Measurements from ENCODE around the gene PITPNC1. TPM values are rescaled to one million over a fixed set of nuclear protein-coding genes. Genes with fewer than 3 reads are reported as not detected.
"Not testable (repeated sequence)": the region's sequence is repeated elsewhere in the genome, so short reads cannot be mapped to it uniquely, and the experiment has no call there.

PITPNC1 gene
- total and polyA plus RNA-seq, 4 experiments from 2014 or later = 68.4 to 124 (median 89.9) TPM

GRCh38 chr17:67727152-67728039 is 350.3 kb downstream of the PITPNC1 start:
- Mint-ChIP-seq H3K4me1 (peaks cover 17 to 37% (median 28%) of the 10 kb centered on the region in 4 donors), H3K27ac (peak overlapping the region; percentile 40 to 84 (median 58)), H3K36me3 (peaks cover 62 to 64% of the 10 kb centered on the region in 2 donors), H3K4me3 (peak overlapping the region in 2 of 8 donors; percentile 1 to 31)
- H3K9me3 ChIP-seq (ENCODE audit: control insufficient read depth in 1 of 2, low read length in 2 of 2); POLR2A ChIA-PET (ENCODE audit: partially characterized antibody); intact Hi-C loops (cut with micrococcal nuclease); H3K27ac ChIP-seq (ENCODE audit: low read depth, low read length); H3K4me3 ChIP-seq (ENCODE audit: low read length in 2 of 2); DNase-seq; H3K9me3 Mint-ChIP-seq; H3K27me3 ChIP-seq (ENCODE audit: insufficient read depth, low read length); H3K27me3 Mint-ChIP-seq: not testable (repeated sequence)
- CTCF ChIA-PET (ENCODE audit: partially characterized antibody) = interaction anchor here (0.6 to 1.0 kb wide), 3 partner anchors 9 to 188 kb away, joined by 3 to 4 read pairs (median 3); partner anchors contain the start of gene NOL11
- H3K4me1 ChIP-seq (ENCODE audit: insufficient read depth, low read length) = peaks cover 28% of the 10 kb centered on the region
- peaks cover 59% of the 10 kb centered on the region for H3K36me3 ChIP-seq (ENCODE audit: insufficient read depth, low read length)

GRCh38 chr17:67729903-67730302 is 352.8 kb downstream of the PITPNC1 start:
- H3K4me1 ChIP-seq (ENCODE audit: insufficient read depth, low read length) = peaks cover 35% of the 10 kb centered on the region
- no peak for DNase-seq
- Mint-ChIP-seq H3K4me3 (no peak overlapping the region), H3K4me1 (peaks cover 32 to 55% (median 43%) of the 10 kb centered on the region in 4 donors), H3K27me3 (no peaks in the 10 kb centered on the region), H3K9me3 (peaks cover 0 to 3% (median 0%) of the 10 kb centered on the region in 8 donors), H3K36me3 (peaks cover 67 to 72% of the 10 kb centered on the region in 2 donors), H3K27ac (no peak overlapping the region)
- no peaks in the 10 kb centered on the region for H3K9me3 ChIP-seq (ENCODE audit: control insufficient read depth in 1 of 2, low read length in 2 of 2)
- ChIA-PET POLR2A (ENCODE audit: partially characterized antibody) (no interaction called here), CTCF (ENCODE audit: partially characterized antibody) (interaction anchor here (1.2 kb wide), 1 partner anchor 13 kb away, joined by 3 read pairs; no protein-coding TSS in a partner anchor)
- H3K27ac ChIP-seq (ENCODE audit: low read depth, low read length) = no peak overlapping the region
- intact Hi-C loops (cut with micrococcal nuclease) = no loop called here
- peaks cover 47% of the 10 kb centered on the region for H3K36me3 ChIP-seq (ENCODE audit: insufficient read depth, low read length)
- H3K4me3 ChIP-seq (ENCODE audit: low read length in 2 of 2) = no peak overlapping the region
- H3K27me3 ChIP-seq (ENCODE audit: insufficient read depth, low read length) = no peaks in the 10 kb centered on the region

GRCh38 chr17:67730731-67731130 is 353.6 kb downstream of the PITPNC1 start:
- Histone ChIP-seq H3K9me3 (ENCODE audit: control insufficient read depth in 1 of 2, low read length in 2 of 2) (no peaks in the 10 kb centered on the region), H3K4me3 (ENCODE audit: low read length in 2 of 2) (no peak overlapping the region), H3K4me1 (ENCODE audit: insufficient read depth, low read length) (peaks cover 27% of the 10 kb centered on the region), H3K27ac (ENCODE audit: low read depth, low read length) (no peak overlapping the region), H3K27me3 (ENCODE audit: insufficient read depth, low read length) (no peaks in the 10 kb centered on the region), H3K36me3 (ENCODE audit: insufficient read depth, low read length) (peaks cover 46% of the 10 kb centered on the region)
- intact Hi-C loops (cut with micrococcal nuclease) = no loop called here
- H3K27ac Mint-ChIP-seq = no peak overlapping the region
- H3K9me3 Mint-ChIP-seq = peaks cover 0 to 3% (median 0%) of the 10 kb centered on the region in 8 donors
- POLR2A ChIA-PET (ENCODE audit: partially characterized antibody) = no interaction called here
- H3K4me3 Mint-ChIP-seq = no peak overlapping the region
- H3K27me3 Mint-ChIP-seq = no peaks in the 10 kb centered on the region
- DNase-seq = no peak
- H3K36me3 Mint-ChIP-seq = peaks cover 60 to 67% of the 10 kb centered on the region in 2 donors
- CTCF ChIA-PET (ENCODE audit: partially characterized antibody) = no interaction called here
- H3K4me1 Mint-ChIP-seq = peaks cover 25 to 47% (median 36%) of the 10 kb centered on the region in 4 donors

- Mint-ChIP-seq H3K36me3 (peaks cover 64 to 76% of the 10 kb centered on the region in 2 donors), H3K4me1 (peaks cover 20 to 30% (median 23%) of the 10 kb centered on the region in 4 donors), H3K27ac (peak overlapping the region; percentile 0 to 75 (median 25)), H3K4me3 (no peak overlapping the region), H3K9me3 (peaks cover 0 to 3% (median 0%) of the 10 kb centered on the region in 8 donors), H3K27me3 (no peaks in the 10 kb centered on the region)
- peaks cover 15% of the 10 kb centered on the region for H3K4me1 ChIP-seq (ENCODE audit: insufficient read depth, low read length)
- POLR2A ChIA-PET (ENCODE audit: partially characterized antibody) = no interaction called here
- no peaks in the 10 kb centered on the region for H3K27me3 ChIP-seq (ENCODE audit: insufficient read depth, low read length)
- no peaks in the 10 kb centered on the region for H3K9me3 ChIP-seq (ENCODE audit: control insufficient read depth in 1 of 2, low read length in 2 of 2)
- CTCF ChIA-PET (ENCODE audit: partially characterized antibody) = interaction anchor here (0.6 kb wide), 1 partner anchor 378 kb away, joined by 3 read pairs; no protein-coding TSS in a partner anchor
- H3K4me3 ChIP-seq (ENCODE audit: low read length in 2 of 2) = no peak overlapping the region
- intact Hi-C loops (cut with micrococcal nuclease) = no loop called here
- no peak for DNase-seq
- H3K27ac ChIP-seq (ENCODE audit: low read depth, low read length) = no peak overlapping the region
- peaks cover 53% of the 10 kb centered on the region for H3K36me3 ChIP-seq (ENCODE audit: insufficient read depth, low read length)
These were observed 356.4 kb downstream of the PITPNC1 start for GRCh38 chr17:67733449-67733848.

- H3K9me3 Mint-ChIP-seq = no peaks in the 10 kb centered on the region
- H3K4me3 ChIP-seq (ENCODE audit: low read length in 2 of 2) = no peak overlapping the region
- no peaks in the 10 kb centered on the region for H3K27me3 Mint-ChIP-seq
- H3K36me3 Mint-ChIP-seq = peaks cover 36 to 74% of the 10 kb centered on the region in 2 donors
- H3K27me3 ChIP-seq (ENCODE audit: insufficient read depth, low read length) = no peaks in the 10 kb centered on the region
- intact Hi-C loops (cut with micrococcal nuclease) = no loop called here
- no peak for DNase-seq
- POLR2A ChIA-PET (ENCODE audit: partially characterized antibody) = interaction anchor here (0.6 kb wide), 1 partner anchor 30 kb away, joined by 3 read pairs; no protein-coding TSS in a partner anchor
- no peak overlapping the region for H3K27ac Mint-ChIP-seq
- H3K36me3 ChIP-seq (ENCODE audit: insufficient read depth, low read length) = peaks cover 60% of the 10 kb centered on the region
- CTCF ChIA-PET (ENCODE audit: partially characterized antibody) = interaction anchor here (1.4 kb wide), 1 partner anchor 8 kb away, joined by 3 read pairs; no protein-coding TSS in a partner anchor
- H3K27ac ChIP-seq (ENCODE audit: low read depth, low read length) = no peak overlapping the region
- H3K4me1 ChIP-seq (ENCODE audit: insufficient read depth, low read length) = peaks cover 15% of the 10 kb centered on the region
- H3K9me3 ChIP-seq (ENCODE audit: control insufficient read depth in 1 of 2, low read length in 2 of 2) = no peaks in the 10 kb centered on the region
- H3K4me3 Mint-ChIP-seq = no peak overlapping the region
- H3K4me1 Mint-ChIP-seq = peaks cover 16 to 22% (median 19%) of the 10 kb centered on the region in 4 donors
These were observed 360.1 kb downstream of the PITPNC1 start for GRCh38 chr17:67737145-67737544.

- H3K36me3 Mint-ChIP-seq = peaks cover 35 to 73% of the 10 kb centered on the region in 2 donors
- POLR2A ChIA-PET (ENCODE audit: partially characterized antibody) = no interaction called here
- no peaks in the 10 kb centered on the region for H3K27me3 Mint-ChIP-seq
These were observed 364.9 kb downstream of the PITPNC1 start for GRCh38 chr17:67742025-67742424.

More at GRCh38 chr17:67742025-67742424, 364.9 kb downstream of the PITPNC1 start:
- Mint-ChIP-seq H3K9me3 (no peaks in the 10 kb centered on the region), H3K4me3 (no peak overlapping the region), H3K27ac (peak overlapping the region in 1 of 7 donors; percentile 29), H3K4me1 (peaks cover 0 to 2% (median under 1%) of the 10 kb centered on the region in 4 donors)
- CTCF ChIA-PET (ENCODE audit: partially characterized antibody) = no interaction called here
- Histone ChIP-seq H3K27me3 (ENCODE audit: insufficient read depth, low read length) (no peaks in the 10 kb centered on the region), H3K27ac (ENCODE audit: low read depth, low read length) (no peak overlapping the region), H3K4me1 (ENCODE audit: insufficient read depth, low read length) (no peaks in the 10 kb centered on the region), H3K4me3 (ENCODE audit: low read length in 2 of 2) (no peak overlapping the region), H3K36me3 (ENCODE audit: insufficient read depth, low read length) (peaks cover 52% of the 10 kb centered on the region), H3K9me3 (ENCODE audit: control insufficient read depth in 1 of 2, low read length in 2 of 2) (no peaks in the 10 kb centered on the region)
- no peak for DNase-seq
- intact Hi-C loops (cut with micrococcal nuclease) = no loop called here

Data from CD4-positive, alpha-beta memory T cell (primary cell).